LNCAP (cell line): Measurements from ENCODE around the gene LIF.

Experiments
- CTCF ChIP-seq: fragments of 450-650 bp; IDR thresholded peaks from 2 replicates; pipeline ENCODE4 v1.5.1; 2017; ENCODE audit warnings: mild to moderate bottlenecking

LIF gene

GRCh38 chr22:30244641-30245040 lies 1.9 kb downstream of the LIF start:
- TF ChIP-seq CTCF: no peak

DNA sequence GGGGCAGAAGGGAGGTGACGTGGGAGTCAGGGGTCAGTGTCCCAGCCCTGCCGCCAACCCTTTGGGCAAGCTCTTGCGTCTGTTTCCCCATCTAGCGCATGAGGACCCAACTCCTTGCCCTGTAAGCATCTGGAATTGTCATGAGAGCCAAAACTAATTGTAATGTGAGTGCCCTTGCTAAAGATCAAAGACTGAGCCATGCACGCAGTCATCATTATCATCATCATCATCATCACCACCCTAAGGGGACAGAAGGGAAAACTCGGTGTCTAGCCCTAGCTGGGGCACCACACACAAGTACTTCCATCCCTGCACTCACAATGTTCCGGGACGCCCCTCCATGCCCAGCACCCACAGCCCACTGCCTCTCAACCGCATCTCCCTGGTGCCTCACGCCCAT lies 2.5 kb downstream of the LIF start:
- TF ChIP-seq CTCF: no peak

GRCh38 chr22:30243661-30244060 lies 2.9 kb downstream of the LIF start:
- TF ChIP-seq CTCF: no peak

DNA sequence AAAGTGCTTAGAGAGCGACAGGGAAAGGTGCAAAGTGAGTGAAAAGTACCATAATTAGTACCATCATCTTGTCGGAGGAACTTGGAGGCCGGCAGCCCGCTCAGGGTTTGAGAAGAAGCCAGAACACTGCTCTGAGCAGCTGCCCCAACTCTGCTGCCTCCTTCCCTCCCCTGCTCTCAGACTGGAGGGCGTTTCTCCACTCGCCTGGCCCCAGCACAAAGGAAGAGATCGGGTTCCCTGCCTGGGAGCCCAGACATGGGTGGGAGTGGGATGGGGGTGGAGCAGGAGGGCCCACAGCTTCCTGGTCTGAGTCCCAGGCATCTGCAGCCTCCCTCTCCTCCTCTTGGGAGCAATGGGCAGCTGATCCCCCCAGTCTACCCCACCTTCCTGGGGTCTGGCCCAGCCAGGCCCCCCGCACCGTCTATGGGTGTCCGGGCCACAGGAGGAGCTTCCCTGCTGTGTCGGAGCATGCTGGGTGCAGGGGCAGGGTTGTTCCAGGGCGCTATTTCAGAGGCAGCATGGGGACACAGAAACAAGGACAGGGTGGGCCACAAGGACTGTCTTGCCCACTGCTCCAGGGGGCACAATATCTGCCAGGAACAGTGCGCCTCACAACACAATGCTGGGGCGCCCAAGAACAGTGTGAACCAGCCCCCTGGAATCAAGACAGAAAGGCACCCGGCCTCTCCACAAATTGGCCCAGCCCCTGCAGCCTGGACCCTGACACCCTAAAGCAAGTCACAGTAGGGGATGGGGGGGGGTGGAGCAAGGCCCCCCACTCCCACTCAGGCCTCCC lies 4.8 kb downstream of the LIF start:
- no peak for TF ChIP-seq CTCF

DNA sequence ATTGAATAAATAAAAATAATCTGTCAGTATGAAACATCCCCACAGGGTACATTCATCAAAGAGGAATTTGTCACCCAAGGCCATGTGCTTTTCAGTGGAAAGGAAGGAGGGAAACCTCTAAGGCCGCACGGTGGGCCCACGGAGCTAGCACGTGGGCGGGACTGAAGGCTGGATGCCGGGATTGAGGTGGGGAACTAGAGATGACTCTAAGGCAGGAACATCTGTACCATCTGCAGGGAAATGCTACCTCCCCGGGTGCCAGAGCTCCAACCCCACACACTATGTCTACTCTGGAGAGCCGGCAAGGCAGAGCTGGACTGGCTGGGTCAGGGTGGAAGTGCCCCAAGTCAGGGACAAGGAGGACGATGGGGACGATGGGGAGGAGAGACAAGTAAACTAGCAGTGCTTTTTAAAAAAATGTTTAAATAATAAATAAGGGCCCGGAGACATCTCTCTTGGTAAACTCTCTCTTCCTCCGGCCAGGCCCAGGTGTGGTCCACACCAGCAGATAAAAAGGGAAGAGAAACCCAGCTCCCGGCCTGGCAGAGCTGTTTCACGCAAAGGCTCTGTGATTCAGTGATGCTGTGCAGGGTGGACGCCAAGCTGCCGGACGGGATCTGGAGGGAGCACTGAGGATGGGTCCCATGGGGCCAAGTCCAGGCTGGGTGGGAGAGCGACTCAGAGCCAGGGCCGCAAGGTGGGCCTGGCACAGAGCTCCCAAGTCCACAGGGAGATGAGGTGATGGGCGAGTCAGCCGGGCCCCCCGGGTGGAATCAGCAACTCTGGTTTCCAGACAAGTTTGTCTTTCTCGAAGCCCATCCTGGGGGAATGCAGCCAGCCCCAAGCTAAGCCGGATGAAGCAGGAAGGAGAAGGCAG lies 5.8 kb downstream of the LIF start:
- no peak for TF ChIP-seq CTCF

DNA sequence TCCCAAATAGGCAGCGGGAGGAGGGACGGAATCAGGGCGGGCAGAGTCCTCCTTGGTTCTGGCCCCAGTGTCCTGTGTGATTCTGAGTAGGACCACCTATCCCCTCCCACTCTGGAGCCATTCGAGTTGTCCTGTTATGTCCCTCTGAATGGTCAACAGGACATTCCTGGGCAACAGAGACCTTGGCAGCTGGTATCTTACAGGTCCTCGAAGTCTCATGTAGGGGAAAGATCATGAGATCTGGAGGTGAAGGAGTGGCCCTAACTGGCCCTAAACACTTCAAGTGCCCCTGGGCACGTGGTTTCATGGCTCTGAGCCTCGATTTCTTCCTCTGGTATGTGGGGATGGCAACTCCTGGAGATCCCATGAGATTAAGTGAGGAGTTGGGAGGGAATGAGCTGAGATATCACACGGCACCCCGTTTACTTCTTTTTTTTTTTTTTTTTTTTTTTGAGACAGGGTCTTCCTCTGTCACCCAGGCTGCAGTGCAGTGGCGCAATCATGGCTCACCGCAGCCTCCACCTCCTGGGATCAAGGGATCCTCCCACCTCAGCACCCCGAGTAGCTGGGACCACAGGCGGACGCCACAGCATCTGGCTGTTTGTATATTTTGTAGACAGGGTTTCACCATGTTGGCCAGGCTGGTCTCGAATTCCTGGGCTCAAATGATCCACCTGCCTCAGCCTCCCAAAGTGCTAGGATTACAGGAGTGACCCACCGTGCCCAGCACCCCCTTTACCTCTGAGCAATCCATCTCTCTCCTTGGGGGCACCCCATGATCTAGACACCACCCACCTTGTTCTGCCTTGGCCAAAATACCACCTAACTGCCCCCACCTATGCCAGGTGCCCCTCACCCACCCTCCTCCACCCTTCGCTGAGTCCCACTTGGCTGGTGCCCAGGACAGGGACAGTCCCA lies 6.8 kb downstream of the LIF start:
- no peak for TF ChIP-seq CTCF
